ENCODE measurements around the gene ACSS3. TPM values are rescaled to one million over a fixed set of nuclear protein-coding genes. Genes with fewer than 3 reads are reported as not detected.

Gene ACSS3
- total RNA-seq, 1 experiment from 2014 or later, result 19.3 TPM

DNA sequence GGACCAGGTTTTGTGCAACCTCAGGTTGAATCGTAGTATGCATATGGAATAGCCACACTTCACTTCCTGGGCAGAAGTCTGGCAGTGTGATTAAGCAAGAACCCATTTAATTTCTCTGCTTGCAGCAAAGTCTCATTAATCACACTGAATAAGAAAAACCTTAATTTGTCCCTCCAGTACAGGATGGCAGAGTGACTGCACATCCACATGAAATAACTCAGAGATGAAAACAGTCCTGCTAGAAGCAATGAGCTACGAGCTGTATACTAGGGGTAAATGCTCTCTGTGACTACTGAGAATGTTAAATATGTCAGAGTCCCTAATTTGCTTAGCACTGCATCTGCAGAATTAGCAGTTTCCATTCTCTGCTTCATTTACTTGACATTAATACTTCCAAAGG is 88.9 kb downstream of the ACSS3 start:
- Histone ChIP-seq H3K4me1 (ENCODE audit: insufficient read depth, low read length) (peaks cover 5% of the 10 kb centered on the region; the same call in 1 of the 2 replicates), H2AFZ (ENCODE audit: low read length) (no peak overlapping the region), H4K20me1 (ENCODE audit: control insufficient read depth, insufficient read depth, insufficient read length) (no peaks in the 10 kb centered on the region), H3K18ac (ENCODE audit: insufficient read length, low read depth, low read length) (no peak overlapping the region), H3K27me3 (ENCODE audit: insufficient read depth, low read length) (no peaks in the 10 kb centered on the region), H2AK5ac (ENCODE audit: insufficient read length, low read length) (no peak overlapping the region), H3K9me3 (ENCODE audit: control insufficient read depth, low read depth, low read length) (no peaks in the 10 kb centered on the region), H3K79me1 (ENCODE audit: insufficient read depth, low read depth, low read length, poor library complexity, severe bottlenecking) (no peaks in the 10 kb centered on the region), H3K4me2 (ENCODE audit: insufficient read depth, insufficient read length, low read length) (no peak overlapping the region), H4K5ac (ENCODE audit: insufficient read length, low read depth, low read length) (no peak overlapping the region), H3K14ac (ENCODE audit: insufficient read depth, low read length) (no peak overlapping the region), H3K23me2 (ENCODE audit: insufficient read length, low read depth, low read length, poor library complexity, severe bottlenecking) (no peaks in the 10 kb centered on the region), H3K56ac (ENCODE audit: insufficient read length, low read depth, low read length) (no peak overlapping the region), H3K23ac (ENCODE audit: insufficient read length, low read depth, low read length) (no peak overlapping the region), H2BK15ac (ENCODE audit: low read depth, low read length) (no peak overlapping the region), H3K27ac (ENCODE audit: insufficient read length, low read depth, low read length) (no peak overlapping the region), H3K79me2 (ENCODE audit: insufficient read depth, low read length) (no peaks in the 10 kb centered on the region), H2BK20ac (ENCODE audit: low read depth, low read length, poor library complexity, severe bottlenecking) (no peak overlapping the region), H4K91ac (ENCODE audit: insufficient read length, low read depth, low read length) (no peak overlapping the region), H2BK12ac (ENCODE audit: insufficient read length, low read depth, low read length) (no peak overlapping the region), H4K8ac (replicated peaks; ENCODE audit: insufficient read length, low read depth, low read length) (no peak overlapping the region), H2BK5ac (ENCODE audit: insufficient read length, low read length) (no peak overlapping the region), H3K9ac (ENCODE audit: extremely low read depth, insufficient read length, low read length) (no peak overlapping the region), H2BK120ac (ENCODE audit: low read depth, low read length, poor library complexity, severe bottlenecking) (no peak overlapping the region), H3K4ac (ENCODE audit: low read depth, low read length) (no peak overlapping the region), H3T11ph (ENCODE audit: low read length) (no peak overlapping the region)
- no peak for DNase-seq
- Mint-ChIP-seq H3K36me3 (ENCODE audit: insufficient read depth in 1 of 3, low read depth in 3 of 3) (0 out of 7 replicates have a peak, but pooled peaks cover 0 to 4% (median 0%) of the 10 kb centered on the region in 3 experiments), H3K4me3 (no peak overlapping the region), H3K27me3 (ENCODE audit: low read depth) (no peaks in the 10 kb centered on the region), H3K9me3 (no peaks in the 10 kb centered on the region), H3K27ac (0 out of 7 replicates have a peak overlapping the region, but pooled peaks of 1 of the 3 experiments have one; percentile 1), H3K4me1 (peaks cover 0 to 8% of the 10 kb centered on the region in 2 experiments; a peak in 1 of 4 replicates)
- WGBS (ENCODE audit: extremely low coverage, insufficient read length, low lambda C conversion rate), result no CpG with 5 or more reads among the region's 2 CpGs
- TF ChIP-seq, protein P1, sequence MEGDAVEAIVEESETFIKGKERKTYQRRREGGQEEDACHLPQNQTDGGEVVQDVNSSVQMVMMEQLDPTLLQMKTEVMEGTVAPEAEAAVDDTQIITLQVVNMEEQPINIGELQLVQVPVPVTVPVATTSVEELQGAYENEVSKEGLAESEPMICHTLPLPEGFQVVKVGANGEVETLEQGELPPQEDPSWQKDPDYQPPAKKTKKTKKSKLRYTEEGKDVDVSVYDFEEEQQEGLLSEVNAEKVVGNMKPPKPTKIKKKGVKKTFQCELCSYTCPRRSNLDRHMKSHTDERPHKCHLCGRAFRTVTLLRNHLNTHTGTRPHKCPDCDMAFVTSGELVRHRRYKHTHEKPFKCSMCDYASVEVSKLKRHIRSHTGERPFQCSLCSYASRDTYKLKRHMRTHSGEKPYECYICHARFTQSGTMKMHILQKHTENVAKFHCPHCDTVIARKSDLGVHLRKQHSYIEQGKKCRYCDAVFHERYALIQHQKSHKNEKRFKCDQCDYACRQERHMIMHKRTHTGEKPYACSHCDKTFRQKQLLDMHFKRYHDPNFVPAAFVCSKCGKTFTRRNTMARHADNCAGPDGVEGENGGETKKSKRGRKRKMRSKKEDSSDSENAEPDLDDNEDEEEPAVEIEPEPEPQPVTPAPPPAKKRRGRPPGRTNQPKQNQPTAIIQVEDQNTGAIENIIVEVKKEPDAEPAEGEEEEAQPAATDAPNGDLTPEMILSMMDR (conservative IDR thresholded peaks at IDR 0.05), result no peak

Data from H9 (cell line).